ENCODE measurements around the gene POLRMT. TPM values are rescaled to one million over a fixed set of nuclear protein-coding genes. Genes with fewer than 3 reads are reported as not detected.

Gene POLRMT
- total RNA-seq, 3 donors from 2014 or later: 21.9 to 34.7 (median 28.2) TPM

DNA sequence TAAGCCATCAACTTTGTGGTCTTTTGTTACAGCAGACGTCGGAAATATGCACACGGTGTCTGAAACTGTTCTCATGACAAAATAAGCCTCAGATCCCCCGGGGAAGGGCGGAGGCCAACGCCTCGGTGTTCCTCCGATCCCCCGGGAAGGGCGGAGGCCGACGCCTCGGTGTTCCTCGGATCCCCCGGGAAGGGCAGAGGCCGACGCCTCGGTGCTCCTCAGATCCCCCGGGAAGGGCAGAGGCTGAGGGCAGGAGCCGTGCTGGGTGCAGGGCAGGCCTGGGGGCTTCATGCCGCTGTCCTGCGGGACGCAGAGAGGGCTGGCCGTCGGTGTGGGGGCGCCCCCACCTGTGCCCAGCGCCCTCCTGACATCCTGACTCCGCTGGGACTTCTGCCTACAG is 11.0 kb upstream of the POLRMT start:
- no peaks in the 10 kb centered on the region for H3K4me1 ChIP-seq
- H3K4me3 ChIP-seq: no peak overlapping the region
- H3K9me3 ChIP-seq: no peaks in the 10 kb centered on the region
- no peaks in the 10 kb centered on the region for H3K36me3 ChIP-seq
- no peak overlapping the region for H3K27ac ChIP-seq
- H3K27me3 ChIP-seq: no peaks in the 10 kb centered on the region
- intact Hi-C loops (cut with DNase I; ENCODE audit: low total_unique reads): no loop called here
- TF ChIP-seq POLR2AphosphoS5 (IDR thresholded peaks at IDR 0.05) (no peak), POLR2A (IDR thresholded peaks at IDR 0.05) (no peak)
- TF ChIP-seq, protein P1, sequence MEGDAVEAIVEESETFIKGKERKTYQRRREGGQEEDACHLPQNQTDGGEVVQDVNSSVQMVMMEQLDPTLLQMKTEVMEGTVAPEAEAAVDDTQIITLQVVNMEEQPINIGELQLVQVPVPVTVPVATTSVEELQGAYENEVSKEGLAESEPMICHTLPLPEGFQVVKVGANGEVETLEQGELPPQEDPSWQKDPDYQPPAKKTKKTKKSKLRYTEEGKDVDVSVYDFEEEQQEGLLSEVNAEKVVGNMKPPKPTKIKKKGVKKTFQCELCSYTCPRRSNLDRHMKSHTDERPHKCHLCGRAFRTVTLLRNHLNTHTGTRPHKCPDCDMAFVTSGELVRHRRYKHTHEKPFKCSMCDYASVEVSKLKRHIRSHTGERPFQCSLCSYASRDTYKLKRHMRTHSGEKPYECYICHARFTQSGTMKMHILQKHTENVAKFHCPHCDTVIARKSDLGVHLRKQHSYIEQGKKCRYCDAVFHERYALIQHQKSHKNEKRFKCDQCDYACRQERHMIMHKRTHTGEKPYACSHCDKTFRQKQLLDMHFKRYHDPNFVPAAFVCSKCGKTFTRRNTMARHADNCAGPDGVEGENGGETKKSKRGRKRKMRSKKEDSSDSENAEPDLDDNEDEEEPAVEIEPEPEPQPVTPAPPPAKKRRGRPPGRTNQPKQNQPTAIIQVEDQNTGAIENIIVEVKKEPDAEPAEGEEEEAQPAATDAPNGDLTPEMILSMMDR (IDR thresholded peaks at IDR 0.05): no peak
- DNase-seq (ENCODE audit: low spot score in 2 of 2): no peak

DNA sequence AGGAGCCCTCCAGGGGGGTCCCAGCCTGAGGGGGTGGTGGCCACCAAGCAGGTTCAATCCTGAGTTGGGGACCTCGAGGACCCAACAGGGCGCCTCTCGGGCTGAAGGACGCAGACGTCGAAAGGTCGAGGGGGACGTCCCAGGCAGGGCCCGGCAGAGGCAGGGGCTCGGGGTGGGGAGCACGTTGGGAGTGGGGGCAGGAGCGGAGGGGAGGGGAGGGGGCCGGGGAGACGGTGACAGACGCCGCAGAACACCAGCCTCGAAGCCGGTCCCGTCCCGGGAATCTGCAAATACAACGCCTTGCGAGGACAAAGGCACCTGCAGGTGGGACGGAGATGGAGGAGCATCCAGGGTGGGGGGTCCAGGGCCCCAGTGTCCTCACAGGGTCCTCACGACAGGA is 10.4 kb upstream of the POLRMT start:
- intact Hi-C loops (cut with DNase I; ENCODE audit: low total_unique reads): no loop called here
- TF ChIP-seq POLR2AphosphoS5 (IDR thresholded peaks at IDR 0.05): no peak
- TF ChIP-seq POLR2A (IDR thresholded peaks at IDR 0.05): no peak
- TF ChIP-seq, protein P1 (IDR thresholded peaks at IDR 0.05): no peak
- H3K4me1 ChIP-seq: peaks cover 0 to 5% of the 10 kb centered on the region in 2 donors
- H3K27ac ChIP-seq: no peak overlapping the region
- no peaks in the 10 kb centered on the region for H3K27me3 ChIP-seq
- no peak for DNase-seq (ENCODE audit: low spot score in 2 of 2)
- no peaks in the 10 kb centered on the region for H3K9me3 ChIP-seq
- H3K4me3 ChIP-seq: no peak overlapping the region
- no peaks in the 10 kb centered on the region for H3K36me3 ChIP-seq

DNA sequence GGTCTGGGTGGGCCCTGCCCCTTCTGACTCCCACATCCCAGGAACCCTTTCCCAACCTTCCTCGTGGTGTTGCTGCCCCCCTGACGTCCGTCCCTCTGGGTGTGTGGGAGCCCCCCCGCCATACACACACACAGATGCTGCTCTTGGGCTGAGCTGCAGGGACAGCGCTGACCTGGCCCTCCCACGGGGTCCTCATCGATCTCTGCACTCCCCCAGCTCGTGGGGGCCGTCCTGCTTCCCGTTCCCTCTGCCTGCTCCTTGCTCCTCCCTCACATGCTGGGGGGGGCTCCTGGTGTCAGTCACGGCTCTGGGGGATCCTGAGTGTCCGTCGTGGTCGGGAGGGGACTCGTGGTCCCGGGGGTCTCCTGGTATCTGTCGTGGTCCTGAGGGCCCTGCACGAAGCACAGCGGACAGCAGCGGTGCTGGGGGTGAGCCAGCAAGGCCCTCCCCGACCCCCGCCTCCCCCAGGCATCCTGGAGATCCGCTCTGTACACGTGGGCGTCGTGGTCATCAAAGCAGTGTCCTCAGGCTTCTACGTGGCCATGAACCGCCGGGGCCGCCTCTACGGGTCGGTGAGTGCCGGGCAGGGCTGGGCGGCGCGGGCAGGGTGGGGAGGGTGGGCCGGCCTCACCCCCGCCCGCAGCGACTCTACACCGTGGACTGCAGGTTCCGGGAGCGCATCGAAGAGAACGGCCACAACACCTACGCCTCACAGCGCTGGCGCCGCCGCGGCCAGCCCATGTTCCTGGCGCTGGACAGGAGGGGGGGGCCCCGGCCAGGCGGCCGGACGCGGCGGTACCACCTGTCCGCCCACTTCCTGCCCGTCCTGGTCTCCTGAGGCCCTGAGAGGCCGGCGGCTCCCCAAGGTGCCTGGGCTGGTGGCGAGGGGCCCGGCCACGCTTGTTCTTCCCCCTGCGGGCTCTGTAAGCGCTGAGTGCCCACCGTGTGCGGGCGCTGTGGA is 9.7 kb upstream of the POLRMT start:
- intact Hi-C loops (cut with DNase I; ENCODE audit: low total_unique reads): no loop called here
- no peaks in the 10 kb centered on the region for H3K36me3 ChIP-seq
- TF ChIP-seq POLR2AphosphoS5 (IDR thresholded peaks at IDR 0.05): no peak
- TF ChIP-seq POLR2A (IDR thresholded peaks at IDR 0.05): no peak
- TF ChIP-seq, protein P1 (IDR thresholded peaks at IDR 0.05): no peak
- H3K27me3 ChIP-seq: no peaks in the 10 kb centered on the region
- H3K27ac ChIP-seq: peak overlapping the region in 1 of 2 donors; percentile 7
- DNase-seq (ENCODE audit: low spot score in 2 of 2): no peak
- no peaks in the 10 kb centered on the region for H3K9me3 ChIP-seq
- H3K4me1 ChIP-seq: peaks cover 0 to 7% of the 10 kb centered on the region in 2 donors
- H3K4me3 ChIP-seq: peak overlapping the region in 2 of 3 donors; percentile 18 to 19

DNA sequence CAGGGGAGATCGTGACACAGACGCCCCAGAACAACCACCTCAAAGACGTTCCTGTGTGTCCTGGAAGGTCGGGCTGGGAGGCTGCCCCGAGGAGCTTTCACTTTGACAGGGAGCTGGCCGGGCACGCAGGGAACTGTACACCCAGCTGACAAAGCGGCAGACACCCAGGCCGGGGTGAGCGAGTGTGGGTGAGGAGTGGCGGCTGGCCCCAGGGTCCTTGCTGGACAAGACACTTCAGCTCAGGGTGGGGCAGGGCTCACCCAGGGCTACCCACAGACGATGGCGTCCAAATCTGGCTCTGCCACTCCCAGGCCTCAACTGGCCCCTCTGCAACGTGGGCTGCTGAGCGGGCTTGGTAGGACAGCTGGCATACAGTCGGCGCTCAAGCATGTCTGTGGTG is 8.4 kb upstream of the POLRMT start:
- H3K4me3 ChIP-seq: peak overlapping the region in 1 of 3 donors; percentile 33
- intact Hi-C loops (cut with DNase I; ENCODE audit: low total_unique reads): no loop called here

More for the DNA sequence above, 8.4 kb upstream of the POLRMT start:
- H3K27me3 ChIP-seq: no peaks in the 10 kb centered on the region
- DNase-seq (ENCODE audit: low spot score in 2 of 2): peak in 1 of 2 donors; percentile 67
- peak overlapping the region in 1 of 2 donors; percentile 3 for H3K27ac ChIP-seq
- no peaks in the 10 kb centered on the region for H3K9me3 ChIP-seq
- TF ChIP-seq, protein P1 (IDR thresholded peaks at IDR 0.05): no peak
- TF ChIP-seq POLR2A (IDR thresholded peaks at IDR 0.05): no peak
- TF ChIP-seq POLR2AphosphoS5 (IDR thresholded peaks at IDR 0.05): no peak
- no peaks in the 10 kb centered on the region for H3K36me3 ChIP-seq
- H3K4me1 ChIP-seq: peaks cover 0 to 7% of the 10 kb centered on the region in 2 donors

Data from breast epithelium (tissue), 4 donors.